Bronchial epithelial cell (primary cell): ENCODE results near the gene CNTROB. TPM values are rescaled to one million over a fixed set of nuclear protein-coding genes. Genes with fewer than 3 reads are reported as not detected.
A peak's percentile ranks its signal among the peaks of the same experiment; 100 is the strongest.

Experiments used
- DNase-seq: peaks from one replicate; pipeline ENCODE4 v3.0.0-alpha.2; 2010; ENCODE audit warnings: low read depth
- FAIRE-seq: peaks from 2 replicates; lab custom pipeline; 2011; peaks lifted over from hg19 to GRCh38; lab: Jason Lieb, UNC
- H3K27me3 ChIP-seq: 2 replicates; pipeline ENCODE4 v1.5.1; 2011; ENCODE audit warnings: low read length; ENCODE audit not compliant: control insufficient read depth, insufficient read depth
- H3K36me3 ChIP-seq: 2 replicates; pipeline ENCODE4 v1.5.1; 2011; ENCODE audit warnings: low read length; ENCODE audit not compliant: control insufficient read depth, insufficient read depth
- H3K4me3 ChIP-seq: 2 replicates; pipeline ENCODE4 v1.5.1; 2011; ENCODE audit warnings: mild to moderate bottlenecking, low read depth, low read length, control low read depth
- total RNA-seq: library from RNA; depleted of rRNA; stranded (reverse); fragments of >200 nt; gene quantifications from 2 replicates; pipeline ENCODE4 v1.2.1, GENCODE V29; 2014
- TF ChIP-seq, protein P1 (sequence below): IDR thresholded peaks from 2 replicates; pipeline ENCODE4 v1.5.1; 2011; ENCODE audit warnings: mild to moderate bottlenecking, moderate library complexity, low read length, control low read depth, inconsistent platforms; ENCODE audit not compliant: insufficient read depth, severe bottlenecking

CNTROB gene
- total RNA-seq, 1 donor from 2014 or later = 8.2 TPM

DNA sequence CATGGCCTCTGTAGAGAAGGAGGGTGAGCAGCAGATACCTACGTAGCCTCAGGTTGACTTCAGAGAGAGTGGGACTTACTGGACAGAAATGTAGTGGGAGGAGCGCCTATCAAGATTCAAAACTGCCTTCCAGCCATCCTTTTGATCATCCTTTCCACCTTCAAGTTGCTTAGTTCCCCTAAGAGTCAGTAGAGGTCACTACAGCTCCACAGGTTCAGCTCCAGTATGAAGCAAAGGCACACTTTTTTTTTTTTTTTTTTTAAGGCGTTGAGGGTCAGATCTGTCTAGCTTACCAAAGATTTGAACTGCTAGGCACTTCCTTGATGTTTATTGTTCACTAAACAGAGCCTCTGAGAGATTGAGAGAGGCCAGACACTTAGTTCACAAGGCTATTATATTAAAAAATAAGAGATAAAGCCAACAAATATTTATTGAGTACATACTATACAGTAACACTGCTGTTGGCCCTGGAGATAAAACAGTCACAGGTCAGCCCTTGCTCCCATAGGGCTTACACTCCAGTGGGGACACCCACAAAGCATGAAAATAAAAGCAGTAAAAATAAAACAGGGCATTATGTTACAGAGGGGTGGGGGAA is 19.0 kb upstream of the CNTROB start:
- Histone ChIP-seq H3K4me3 (no peak overlapping the region), H3K27me3 (no peaks in the 10 kb centered on the region), H3K36me3 (peaks cover 14% of the 10 kb centered on the region)
- DNase-seq (peak; percentile 83), FAIRE-seq (no peak)
- TF ChIP-seq, protein P1, sequence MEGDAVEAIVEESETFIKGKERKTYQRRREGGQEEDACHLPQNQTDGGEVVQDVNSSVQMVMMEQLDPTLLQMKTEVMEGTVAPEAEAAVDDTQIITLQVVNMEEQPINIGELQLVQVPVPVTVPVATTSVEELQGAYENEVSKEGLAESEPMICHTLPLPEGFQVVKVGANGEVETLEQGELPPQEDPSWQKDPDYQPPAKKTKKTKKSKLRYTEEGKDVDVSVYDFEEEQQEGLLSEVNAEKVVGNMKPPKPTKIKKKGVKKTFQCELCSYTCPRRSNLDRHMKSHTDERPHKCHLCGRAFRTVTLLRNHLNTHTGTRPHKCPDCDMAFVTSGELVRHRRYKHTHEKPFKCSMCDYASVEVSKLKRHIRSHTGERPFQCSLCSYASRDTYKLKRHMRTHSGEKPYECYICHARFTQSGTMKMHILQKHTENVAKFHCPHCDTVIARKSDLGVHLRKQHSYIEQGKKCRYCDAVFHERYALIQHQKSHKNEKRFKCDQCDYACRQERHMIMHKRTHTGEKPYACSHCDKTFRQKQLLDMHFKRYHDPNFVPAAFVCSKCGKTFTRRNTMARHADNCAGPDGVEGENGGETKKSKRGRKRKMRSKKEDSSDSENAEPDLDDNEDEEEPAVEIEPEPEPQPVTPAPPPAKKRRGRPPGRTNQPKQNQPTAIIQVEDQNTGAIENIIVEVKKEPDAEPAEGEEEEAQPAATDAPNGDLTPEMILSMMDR = peak; percentile 76

DNA sequence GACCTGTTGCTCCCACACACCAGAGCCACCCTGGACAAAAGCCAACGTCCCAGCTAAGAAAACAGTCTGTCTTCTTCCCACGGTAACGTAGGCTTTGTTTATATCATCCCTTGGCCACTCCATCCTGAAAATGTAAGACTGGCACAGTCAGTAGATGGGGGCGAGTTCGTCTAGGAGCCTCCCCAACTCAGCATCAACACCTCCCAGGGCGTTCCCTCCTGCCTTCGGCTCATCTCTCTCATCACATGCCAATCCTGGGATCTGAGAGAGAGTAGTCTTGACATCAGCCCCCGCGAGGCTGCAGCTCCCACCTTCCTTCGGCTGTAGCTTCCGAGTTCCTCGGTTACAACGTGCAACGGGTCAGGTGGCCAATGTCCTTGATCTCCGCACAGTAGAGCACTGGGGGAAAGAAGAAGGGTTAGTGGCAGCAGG is 16.8 kb upstream of the CNTROB start:
- FAIRE-seq (no peak), DNase-seq (no peak)
- H3K36me3 ChIP-seq = peaks cover 7% of the 10 kb centered on the region
- no peaks in the 10 kb centered on the region for H3K27me3 ChIP-seq
- TF ChIP-seq, protein P1 = no peak
- peak overlapping the region; percentile 57 for H3K4me3 ChIP-seq

DNA sequence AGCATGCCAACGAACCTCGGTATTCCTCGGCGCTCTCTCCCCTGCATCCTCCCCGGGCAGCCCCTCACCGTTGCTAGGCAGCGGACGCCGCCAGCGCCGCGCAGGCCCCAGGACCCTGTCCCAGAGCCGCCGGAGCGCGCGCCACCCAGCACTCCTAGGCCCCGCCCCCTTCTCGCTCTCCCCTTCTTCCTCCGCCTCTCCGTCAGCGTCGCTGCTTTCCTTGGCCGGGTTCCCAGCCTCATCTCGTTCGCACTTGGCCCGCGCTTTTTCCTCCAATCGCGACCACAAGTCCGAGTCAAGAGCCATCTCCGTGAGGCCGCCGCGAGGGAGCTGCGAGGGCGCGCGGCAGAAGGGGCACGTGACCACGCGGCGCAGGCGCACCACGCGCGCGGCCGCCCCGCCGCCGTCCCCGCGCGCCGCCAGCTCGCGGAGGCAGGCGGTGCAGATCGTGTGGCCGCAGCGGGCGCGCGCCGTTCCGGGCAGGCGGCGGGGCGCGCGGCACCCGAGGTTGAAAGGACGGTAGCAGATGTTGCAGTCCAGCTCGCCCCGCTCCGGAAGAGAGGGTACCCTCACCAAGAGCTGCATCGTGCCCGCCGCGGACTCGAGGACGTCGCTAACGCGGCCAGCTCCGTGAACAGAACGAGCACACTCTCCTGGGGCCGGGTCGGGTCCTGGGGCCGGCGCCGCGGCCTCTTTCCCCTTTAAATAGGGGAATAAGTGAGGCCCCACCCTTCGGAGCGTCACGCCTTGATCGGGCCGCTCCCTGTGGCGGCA is 16.2 kb upstream of the CNTROB start, which contains the start of gene RNF227:
TSS of gene RNF227 (minus strand) at position 679 of the 774 bp plus-strand sequence. CDS start at position 585, 94 bp downstream.
- no peaks in the 10 kb centered on the region for H3K27me3 ChIP-seq
- TF ChIP-seq, protein P1 = no peak
- peak; percentile 82 for DNase-seq
- peak within 1 kb of the TSS; percentile 57 for H3K4me3 ChIP-seq
- no peak for FAIRE-seq
- H3K36me3 ChIP-seq = peaks cover 2% of the 10 kb centered on the region

DNA sequence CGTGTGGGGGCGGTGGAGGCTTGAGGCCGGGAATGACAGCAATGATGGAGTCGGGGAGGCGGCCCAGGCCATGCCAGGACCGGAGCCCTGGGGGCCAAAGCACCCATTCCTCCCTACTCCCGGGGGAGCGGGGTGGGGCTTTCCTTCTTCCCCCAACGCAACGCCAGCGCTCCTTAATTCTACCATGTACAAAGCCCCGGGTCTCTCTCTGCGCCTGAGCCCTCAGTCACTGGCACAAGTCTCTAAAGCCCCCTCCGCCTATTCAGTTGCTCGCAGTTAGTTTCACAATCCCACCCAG is 15.7 kb upstream of the CNTROB start:
- DNase-seq (no peak), FAIRE-seq (no peak)
- TF ChIP-seq, protein P1 = no peak
- Histone ChIP-seq H3K36me3 (no peaks in the 10 kb centered on the region), H3K4me3 (peak overlapping the region; percentile 57), H3K27me3 (no peaks in the 10 kb centered on the region)

DNA sequence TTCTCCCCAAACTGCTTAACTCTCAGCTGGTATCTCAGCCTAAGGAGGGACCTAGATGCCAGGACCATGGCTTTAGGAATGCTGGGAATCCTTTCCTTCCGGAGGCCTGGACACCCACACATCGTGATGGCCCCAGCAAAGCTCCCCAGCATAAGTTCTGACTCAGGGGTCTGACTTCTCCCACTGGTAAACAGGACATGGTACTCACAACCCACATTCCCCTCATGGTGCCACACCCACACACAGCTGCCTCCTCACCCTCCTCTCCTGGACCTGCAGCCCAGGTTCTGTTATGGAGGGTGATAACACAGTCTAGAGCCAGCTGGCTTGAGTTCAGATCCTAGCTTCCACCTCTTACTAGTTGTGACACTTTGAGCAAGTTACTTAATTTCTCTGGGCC is 15.2 kb upstream of the CNTROB start:
- peak; percentile 23 for FAIRE-seq
- TF ChIP-seq, protein P1 = no peak
- peak; percentile 51 for DNase-seq

More for the DNA sequence above, 15.2 kb upstream of the CNTROB start:
- Histone ChIP-seq H3K27me3 (no peaks in the 10 kb centered on the region), H3K4me3 (peak overlapping the region; percentile 57), H3K36me3 (no peaks in the 10 kb centered on the region)
